ENCODE data around the gene GABRB2. TPM values are rescaled to one million over a fixed set of nuclear protein-coding genes. Genes with fewer than 3 reads are reported as not detected.

Gene GABRB2
- total RNA-seq, 1 experiment from 2014 or later: not detected

DNA sequence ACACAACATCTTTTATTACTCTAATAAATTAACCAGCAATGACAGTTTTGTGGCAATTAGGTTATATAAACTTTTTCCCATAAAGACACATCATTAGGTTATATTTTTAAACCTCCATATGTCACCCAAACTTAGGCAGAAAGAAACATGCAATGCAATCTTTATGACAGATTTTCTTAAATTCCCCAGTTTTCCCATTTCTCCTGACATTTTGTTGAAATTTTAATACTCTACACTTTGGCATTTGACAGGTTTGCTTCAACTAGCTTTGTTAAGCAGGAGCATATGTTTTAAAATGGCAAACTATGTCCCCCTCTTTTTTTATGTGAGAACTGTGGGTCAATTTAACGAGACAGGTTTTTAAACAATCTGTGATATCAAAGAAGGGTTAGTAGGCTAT, 155.5 kb downstream of the GABRB2 start:
- H3K9ac ChIP-seq (ENCODE audit: low read length): no peak overlapping the region
- ChIA-PET RAD21 (ENCODE audit: low non-redundant PET in 1 of 2, low total read pairs in 2 of 2, uncharacterized antibody in 2 of 2, unreplicated experiment in 2 of 2) (no interaction called here), CTCF (no interaction called here), POLR2A (no interaction called here)
- TF ChIP-seq FOSL1 (IDR thresholded peaks at IDR 0.05; ENCODE audit: low read depth) (no peak), JUND (IDR thresholded peaks at IDR 0.05) (no peak)
- intact Hi-C loops (cut with micrococcal nuclease): no loop called here
- peaks cover 0 to 9% of the 10 kb centered on the region in 2 experiments; a peak in 2 of 4 replicates for H3K9me3 ChIP-seq (ENCODE audit: control insufficient read depth in 1 of 2, insufficient read depth in 1 of 2, low read depth in 1 of 2, low read length in 2 of 2)
- ATAC-seq (no peak), DNase-seq (ENCODE audit: low read depth, low spot score) (no peak)
- no TSS peak for BruUV-seq (replicated peaks)
- no peaks in the 10 kb centered on the region for H3K4me1 ChIP-seq (ENCODE audit: control insufficient read depth in 1 of 2, insufficient read depth in 2 of 2, low read length in 2 of 2)
- H3K36me3 ChIP-seq (ENCODE audit: control insufficient read depth in 1 of 2, insufficient read depth in 2 of 2, low read length in 2 of 2): no peaks in the 10 kb centered on the region
- no peak overlapping the region for H3K4me3 ChIP-seq (replicated peaks in 1 of 2; ENCODE audit: low read depth in 1 of 2, low read length in 2 of 2)
- H2AFZ ChIP-seq (ENCODE audit: low read depth, low read length, poor library complexity, severe bottlenecking): no peak overlapping the region
- H3K27ac ChIP-seq (ENCODE audit: low read depth, low read length): no peak overlapping the region
- H3K27me3 ChIP-seq (ENCODE audit: insufficient read depth, low read length): no peaks in the 10 kb centered on the region
- H3K79me2 ChIP-seq (ENCODE audit: insufficient read depth, low read length): no peaks in the 10 kb centered on the region
- H3K9me2 ChIP-seq (ENCODE audit: insufficient read depth): no peaks in the 10 kb centered on the region
- no peak overlapping the region for H3K4me2 ChIP-seq (ENCODE audit: low read length)
- H4K20me1 ChIP-seq (ENCODE audit: insufficient read depth): no peaks in the 10 kb centered on the region; the same call in 1 of the 2 replicates

DNA sequence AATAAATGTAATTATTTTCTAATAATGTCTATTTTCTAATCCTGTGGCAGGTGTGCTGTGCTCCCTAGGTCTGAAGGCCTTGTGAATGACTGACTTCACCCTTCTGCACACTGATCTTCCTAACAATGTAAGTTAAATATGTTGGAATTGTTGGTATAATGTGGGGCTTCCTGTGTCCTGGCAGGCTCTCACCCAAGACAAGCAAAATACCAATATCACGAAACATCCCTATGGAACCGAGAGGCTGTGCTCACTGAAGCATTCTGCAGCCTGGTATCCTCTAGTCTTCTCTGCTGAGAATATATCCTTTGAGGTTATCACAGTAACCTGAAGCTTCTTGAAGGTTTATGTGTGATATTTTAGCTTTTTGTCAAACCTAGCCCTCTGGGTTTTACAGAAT, 159.4 kb downstream of the GABRB2 start:
- no peaks in the 10 kb centered on the region for H3K27me3 ChIP-seq (ENCODE audit: insufficient read depth, low read length)
- no peak overlapping the region for H3K9ac ChIP-seq (ENCODE audit: low read length)
- no peaks in the 10 kb centered on the region for H3K9me2 ChIP-seq (ENCODE audit: insufficient read depth)
- H3K9me3 ChIP-seq (ENCODE audit: control insufficient read depth in 1 of 2, insufficient read depth in 1 of 2, low read depth in 1 of 2, low read length in 2 of 2): peaks cover 0 to 8% of the 10 kb centered on the region in 2 experiments; a peak in 2 of 4 replicates
- no peak for DNase-seq (ENCODE audit: low read depth, low spot score)
- H3K27ac ChIP-seq (ENCODE audit: low read depth, low read length): no peak overlapping the region
- CTCF ChIA-PET: no interaction called here
- RAD21 ChIA-PET (ENCODE audit: low non-redundant PET in 1 of 2, low total read pairs in 2 of 2, uncharacterized antibody in 2 of 2, unreplicated experiment in 2 of 2): no interaction called here
- BruUV-seq (replicated peaks): no TSS peak
- H3K4me2 ChIP-seq (ENCODE audit: low read length): no peak overlapping the region
- H3K4me3 ChIP-seq (replicated peaks in 1 of 2; ENCODE audit: low read depth in 1 of 2, low read length in 2 of 2): no peak overlapping the region
- no peaks in the 10 kb centered on the region for H3K36me3 ChIP-seq (ENCODE audit: control insufficient read depth in 1 of 2, insufficient read depth in 2 of 2, low read length in 2 of 2)
- TF ChIP-seq, protein P1, sequence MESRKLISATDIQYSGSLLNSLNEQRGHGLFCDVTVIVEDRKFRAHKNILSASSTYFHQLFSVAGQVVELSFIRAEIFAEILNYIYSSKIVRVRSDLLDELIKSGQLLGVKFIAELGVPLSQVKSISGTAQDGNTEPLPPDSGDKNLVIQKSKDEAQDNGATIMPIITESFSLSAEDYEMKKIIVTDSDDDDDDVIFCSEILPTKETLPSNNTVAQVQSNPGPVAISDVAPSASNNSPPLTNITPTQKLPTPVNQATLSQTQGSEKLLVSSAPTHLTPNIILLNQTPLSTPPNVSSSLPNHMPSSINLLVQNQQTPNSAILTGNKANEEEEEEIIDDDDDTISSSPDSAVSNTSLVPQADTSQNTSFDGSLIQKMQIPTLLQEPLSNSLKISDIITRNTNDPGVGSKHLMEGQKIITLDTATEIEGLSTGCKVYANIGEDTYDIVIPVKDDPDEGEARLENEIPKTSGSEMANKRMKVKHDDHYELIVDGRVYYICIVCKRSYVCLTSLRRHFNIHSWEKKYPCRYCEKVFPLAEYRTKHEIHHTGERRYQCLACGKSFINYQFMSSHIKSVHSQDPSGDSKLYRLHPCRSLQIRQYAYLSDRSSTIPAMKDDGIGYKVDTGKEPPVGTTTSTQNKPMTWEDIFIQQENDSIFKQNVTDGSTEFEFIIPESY (IDR thresholded peaks at IDR 0.05; ENCODE audit: extremely low read depth, insufficient replicate concordance, low read length): no peak
- TF ChIP-seq FOSL1 (IDR thresholded peaks at IDR 0.05; ENCODE audit: low read depth) (no peak), ZFX (IDR thresholded peaks at IDR 0.05) (no peak), EZH2phosphoT487 (IDR thresholded peaks at IDR 0.05; ENCODE audit: borderline replicate concordance) (no peak)
- TF ChIP-seq, protein P2, sequence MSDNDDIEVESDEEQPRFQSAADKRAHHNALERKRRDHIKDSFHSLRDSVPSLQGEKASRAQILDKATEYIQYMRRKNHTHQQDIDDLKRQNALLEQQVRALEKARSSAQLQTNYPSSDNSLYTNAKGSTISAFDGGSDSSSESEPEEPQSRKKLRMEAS (IDR thresholded peaks at IDR 0.05): no peak
- TF ChIP-seq, protein P3, sequence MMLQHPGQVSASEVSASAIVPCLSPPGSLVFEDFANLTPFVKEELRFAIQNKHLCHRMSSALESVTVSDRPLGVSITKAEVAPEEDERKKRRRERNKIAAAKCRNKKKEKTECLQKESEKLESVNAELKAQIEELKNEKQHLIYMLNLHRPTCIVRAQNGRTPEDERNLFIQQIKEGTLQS (IDR thresholded peaks at IDR 0.05): no peak
- no peak overlapping the region for H2AFZ ChIP-seq (ENCODE audit: low read depth, low read length, poor library complexity, severe bottlenecking)
- no peaks in the 10 kb centered on the region for H3K79me2 ChIP-seq (ENCODE audit: insufficient read depth, low read length)
- ATAC-seq: no peak
- POLR2A ChIA-PET: no interaction called here
- H3K4me1 ChIP-seq (ENCODE audit: control insufficient read depth in 1 of 2, insufficient read depth in 2 of 2, low read length in 2 of 2): no peaks in the 10 kb centered on the region
- H4K20me1 ChIP-seq (ENCODE audit: insufficient read depth): no peaks in the 10 kb centered on the region; the same call in 1 of the 2 replicates
- intact Hi-C loops (cut with micrococcal nuclease): no loop called here
